HEK293 (cell line): ENCODE data around the gene HMCN2.
A peak's percentile ranks its signal among the peaks of the same experiment; 100 is the strongest.

Experiments
- FEZF1 ChIP-seq: fragments of 450-650 bp; formaldehyde crosslinking; IDR thresholded peaks from 2 replicates; pipeline ENCODE4 v1.5.1; 2016; ENCODE audit warnings: missing biosample characterization, missing genetic modification characterization
- GLI4 ChIP-seq: fragments of 450-650 bp; formaldehyde crosslinking; IDR thresholded peaks from 2 replicates; pipeline ENCODE4 v1.5.1; 2016; ENCODE audit warnings: missing biosample characterization, missing genetic modification characterization
- GLIS1 ChIP-seq: fragments of 450-650 bp; formaldehyde crosslinking; IDR thresholded peaks from 2 replicates; pipeline ENCODE4 v1.5.1; 2016; ENCODE audit warnings: missing biosample characterization, missing genetic modification characterization
- HOXD13 ChIP-seq: sonication (generic); formaldehyde crosslinking; IDR thresholded peaks from 2 replicates; pipeline ENCODE4 v1.8.0; 2022; ENCODE audit warnings: missing genetic modification reagents, borderline replicate concordance
- IKZF3 ChIP-seq: fragments of 450-650 bp; IDR thresholded peaks from 2 replicates; pipeline ENCODE4 v1.5.0; 2018; ENCODE audit warnings: missing biosample characterization, mild to moderate bottlenecking, missing genetic modification characterization, moderate library complexity
- SALL2 ChIP-seq: fragments of 450-650 bp; formaldehyde crosslinking; IDR thresholded peaks from 2 replicates; pipeline ENCODE4 v1.5.0; 2017; ENCODE audit warnings: missing biosample characterization, mild to moderate bottlenecking, missing genetic modification characterization, borderline replicate concordance
- SP3 ChIP-seq: fragments of 450-650 bp; formaldehyde crosslinking; IDR thresholded peaks from 2 replicates; pipeline ENCODE4 v1.5.1; 2016; ENCODE audit warnings: missing biosample characterization, missing genetic modification characterization
- YY2 ChIP-seq: fragments of 450-650 bp; formaldehyde crosslinking; IDR thresholded peaks from 2 replicates; pipeline ENCODE4 v1.5.1; 2016; ENCODE audit warnings: missing biosample characterization, missing genetic modification characterization
- ZBTB17 ChIP-seq: fragments of 450-650 bp; formaldehyde crosslinking; IDR thresholded peaks from 2 replicates; pipeline ENCODE4 v1.5.1; 2016; ENCODE audit warnings: missing biosample characterization, missing genetic modification characterization
- ZBTB7A ChIP-seq: fragments of 450-650 bp; formaldehyde crosslinking; IDR thresholded peaks from 2 replicates; pipeline ENCODE4 v1.5.1; 2016; ENCODE audit warnings: low read depth, missing biosample characterization, missing genetic modification characterization
- ZFP3 ChIP-seq: fragments of 450-650 bp; formaldehyde crosslinking; IDR thresholded peaks from 2 replicates; pipeline ENCODE4 v1.5.1; 2016; ENCODE audit warnings: low read depth, missing biosample characterization, missing genetic modification characterization
- ZFP69B ChIP-seq: fragments of 450-650 bp; formaldehyde crosslinking; IDR thresholded peaks from 2 replicates; pipeline ENCODE4 v1.5.1; 2016; ENCODE audit warnings: missing biosample characterization, missing genetic modification characterization
- ZNF146 ChIP-seq: fragments of 450-650 bp; formaldehyde crosslinking; IDR thresholded peaks from 2 replicates; pipeline ENCODE4 v1.5.1; 2016; ENCODE audit warnings: missing biosample characterization, missing genetic modification characterization
- ZNF157 ChIP-seq: fragments of 450-650 bp; formaldehyde crosslinking; IDR thresholded peaks from 2 replicates; pipeline ENCODE4 v1.5.1; 2016; ENCODE audit warnings: missing biosample characterization, missing genetic modification characterization
- ZNF169 ChIP-seq: fragments of 450-650 bp; formaldehyde crosslinking; IDR thresholded peaks from 2 replicates; pipeline ENCODE4 v1.5.1; 2016; ENCODE audit warnings: missing biosample characterization, missing genetic modification characterization
- ZNF19 ChIP-seq: fragments of 450-650 bp; formaldehyde crosslinking; IDR thresholded peaks from 2 replicates; pipeline ENCODE4; 2016; ENCODE audit warnings: missing biosample characterization, missing genetic modification characterization, low read depth
- ZNF2 ChIP-seq: fragments of 450-650 bp; formaldehyde crosslinking; IDR thresholded peaks from 2 replicates; pipeline ENCODE4 v1.5.1; 2016; ENCODE audit warnings: missing biosample characterization, missing genetic modification characterization
- ZNF280C ChIP-seq: fragments of 450-650 bp; formaldehyde crosslinking; IDR thresholded peaks from 2 replicates; pipeline ENCODE4 v1.5.1; 2016; ENCODE audit warnings: missing biosample characterization, missing genetic modification characterization
- ZNF354C ChIP-seq: fragments of 450-650 bp; formaldehyde crosslinking; IDR thresholded peaks from 2 replicates; pipeline ENCODE4 v1.5.1; 2016; ENCODE audit warnings: missing biosample characterization, missing genetic modification characterization, low read depth, borderline replicate concordance
- ZNF426 ChIP-seq: fragments of 450-650 bp; formaldehyde crosslinking; IDR thresholded peaks from 2 replicates; pipeline ENCODE4 v1.5.1; 2017; ENCODE audit warnings: missing biosample characterization, missing genetic modification characterization, mild to moderate bottlenecking, inconsistent platforms, moderate library complexity
- ZNF473 ChIP-seq: fragments of 450-650 bp; formaldehyde crosslinking; IDR thresholded peaks from 2 replicates; pipeline ENCODE4 v1.5.1; 2017; ENCODE audit warnings: missing biosample characterization, missing genetic modification characterization
- ZNF488 ChIP-seq: fragments of 450-650 bp; formaldehyde crosslinking; IDR thresholded peaks from 2 replicates; pipeline ENCODE4 v1.5.1; 2016; ENCODE audit warnings: missing biosample characterization, missing genetic modification characterization
- ZNF514 ChIP-seq: fragments of 450-650 bp; formaldehyde crosslinking; IDR thresholded peaks from 2 replicates; pipeline ENCODE4 v1.5.1; 2016; ENCODE audit warnings: missing biosample characterization, missing genetic modification characterization
- ZNF549 ChIP-seq: fragments of 450-650 bp; IDR thresholded peaks from 2 replicates; pipeline ENCODE4 v1.5.1; 2018; ENCODE audit warnings: missing biosample characterization, missing genetic modification characterization, mild to moderate bottlenecking, inconsistent platforms, moderate library complexity
- ZNF558 ChIP-seq: fragments of 450-650 bp; formaldehyde crosslinking; IDR thresholded peaks from 2 replicates; pipeline ENCODE4 v1.5.1; 2016; ENCODE audit warnings: missing biosample characterization, missing genetic modification characterization
- ZNF585B ChIP-seq: fragments of 450-650 bp; formaldehyde crosslinking; IDR thresholded peaks from 2 replicates; pipeline ENCODE4 v1.5.1; 2016; ENCODE audit warnings: missing biosample characterization, missing genetic modification characterization
- ZNF596 ChIP-seq: fragments of 450-650 bp; IDR thresholded peaks from 2 replicates; pipeline ENCODE4 v1.5.0; 2018; ENCODE audit warnings: missing biosample characterization, mild to moderate bottlenecking, missing genetic modification characterization, moderate library complexity
- ZNF629 ChIP-seq: fragments of 450-650 bp; formaldehyde crosslinking; IDR thresholded peaks from 2 replicates; pipeline ENCODE4 v1.5.1; 2017; ENCODE audit warnings: missing biosample characterization, missing genetic modification characterization
- ZNF701 ChIP-seq: fragments of 450-650 bp; formaldehyde crosslinking; IDR thresholded peaks from 2 replicates; pipeline ENCODE4 v1.5.1; 2016; ENCODE audit warnings: missing biosample characterization, missing genetic modification characterization
- ZNF837 ChIP-seq: fragments of 450-650 bp; formaldehyde crosslinking; IDR thresholded peaks from 2 replicates; pipeline ENCODE4 v1.5.1; 2016; ENCODE audit warnings: missing biosample characterization, missing genetic modification characterization
- TF ChIP-seq, protein P1 (sequence below): fragments of 450-650 bp; formaldehyde crosslinking; IDR thresholded peaks from 2 replicates; pipeline ENCODE4 v1.5.1; 2016; ENCODE audit warnings: missing biosample characterization, missing genetic modification characterization
- TF ChIP-seq, protein P2 (sequence below): fragments of 450-650 bp; formaldehyde crosslinking; conservative IDR thresholded peaks from 2 replicates; pipeline ENCODE4 v1.5.1; 2016; ENCODE audit warnings: low read depth, missing biosample characterization, missing genetic modification characterization
- TF ChIP-seq, protein P3 (sequence below): fragments of 450-650 bp; formaldehyde crosslinking; IDR thresholded peaks from 2 replicates; pipeline ENCODE4 v1.5.1; 2017; ENCODE audit warnings: missing biosample characterization, missing genetic modification characterization

Gene HMCN2

GRCh38 chr9:130461218-130461630 is 195.7 kb downstream of the HMCN2 start (continued):
- TF ChIP-seq, protein P1, sequence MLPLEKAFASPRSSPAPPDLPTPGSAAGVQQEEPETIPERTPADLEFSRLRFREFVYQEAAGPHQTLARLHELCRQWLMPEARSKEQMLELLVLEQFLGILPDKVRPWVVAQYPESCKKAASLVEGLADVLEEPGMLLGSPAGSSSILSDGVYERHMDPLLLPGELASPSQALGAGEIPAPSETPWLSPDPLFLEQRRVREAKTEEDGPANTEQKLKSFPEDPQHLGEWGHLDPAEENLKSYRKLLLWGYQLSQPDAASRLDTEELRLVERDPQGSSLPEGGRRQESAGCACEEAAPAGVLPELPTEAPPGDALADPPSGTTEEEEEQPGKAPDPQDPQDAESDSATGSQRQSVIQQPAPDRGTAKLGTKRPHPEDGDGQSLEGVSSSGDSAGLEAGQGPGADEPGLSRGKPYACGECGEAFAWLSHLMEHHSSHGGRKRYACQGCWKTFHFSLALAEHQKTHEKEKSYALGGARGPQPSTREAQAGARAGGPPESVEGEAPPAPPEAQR, result no peak
- TF ChIP-seq ZNF629 (tag by site-specific recombination) (0 out of 2 replicates have a peak, but pooled peaks have one; percentile 21), ZNF169 (tag by site-specific recombination) (no peak), ZFP69B (tag by site-specific recombination) (0 out of 2 replicates have a peak, but pooled peaks have one; percentile 16), ZNF354C (no peak), ZNF19 (tag by site-specific recombination) (no peak), ZNF514 (no peak), ZNF146 (tag by site-specific recombination) (no peak), ZNF426 (tag by site-specific recombination) (no peak), ZNF585B (tag by site-specific recombination) (no peak), ZBTB17 (tag by site-specific recombination) (peak; percentile 37; the same call in 1 of the 2 replicates), ZFP3 (tag by site-specific recombination) (no peak), SP3 (tag by site-specific recombination) (no peak), FEZF1 (no peak), ZBTB7A (tag by site-specific recombination) (no peak), GLIS1 (peak; percentile 38), ZNF837 (tag by site-specific recombination) (no peak), HOXD13 (no peak), SALL2 (tag by site-specific recombination) (no peak), ZNF2 (peak; percentile 48; the same call in 1 of the 2 replicates), ZNF157 (no peak), ZNF473 (tag by site-specific recombination) (no peak), ZNF488 (no peak), ZNF596 (tag by site-specific recombination) (no peak), ZNF701 (no peak), GLI4 (tag by site-specific recombination) (no peak), IKZF3 (tag by site-specific recombination) (no peak), ZNF549 (tag by site-specific recombination) (no peak), ZNF280C (tag by site-specific recombination) (no peak), YY2 (tag by site-specific recombination) (no peak), ZNF558 (no peak)
- TF ChIP-seq, protein P2, sequence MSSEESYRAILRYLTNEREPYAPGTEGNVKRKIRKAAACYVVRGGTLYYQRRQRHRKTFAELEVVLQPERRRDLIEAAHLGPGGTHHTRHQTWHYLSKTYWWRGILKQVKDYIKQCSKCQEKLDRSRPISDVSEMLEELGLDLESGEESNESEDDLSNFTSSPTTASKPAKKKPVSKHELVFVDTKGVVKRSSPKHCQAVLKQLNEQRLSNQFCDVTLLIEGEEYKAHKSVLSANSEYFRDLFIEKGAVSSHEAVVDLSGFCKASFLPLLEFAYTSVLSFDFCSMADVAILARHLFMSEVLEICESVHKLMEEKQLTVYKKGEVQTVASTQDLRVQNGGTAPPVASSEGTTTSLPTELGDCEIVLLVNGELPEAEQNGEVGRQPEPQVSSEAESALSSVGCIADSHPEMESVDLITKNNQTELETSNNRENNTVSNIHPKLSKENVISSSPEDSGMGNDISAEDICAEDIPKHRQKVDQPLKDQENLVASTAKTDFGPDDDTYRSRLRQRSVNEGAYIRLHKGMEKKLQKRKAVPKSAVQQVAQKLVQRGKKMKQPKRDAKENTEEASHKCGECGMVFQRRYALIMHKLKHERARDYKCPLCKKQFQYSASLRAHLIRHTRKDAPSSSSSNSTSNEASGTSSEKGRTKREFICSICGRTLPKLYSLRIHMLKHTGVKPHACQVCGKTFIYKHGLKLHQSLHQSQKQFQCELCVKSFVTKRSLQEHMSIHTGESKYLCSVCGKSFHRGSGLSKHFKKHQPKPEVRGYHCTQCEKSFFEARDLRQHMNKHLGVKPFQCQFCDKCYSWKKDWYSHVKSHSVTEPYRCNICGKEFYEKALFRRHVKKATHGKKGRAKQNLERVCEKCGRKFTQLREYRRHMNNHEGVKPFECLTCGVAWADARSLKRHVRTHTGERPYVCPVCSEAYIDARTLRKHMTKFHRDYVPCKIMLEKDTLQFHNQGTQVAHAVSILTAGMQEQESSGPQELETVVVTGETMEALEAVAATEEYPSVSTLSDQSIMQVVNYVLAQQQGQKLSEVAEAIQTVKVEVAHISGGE (tag by site-specific recombination), result no peak
- TF ChIP-seq, protein P3, sequence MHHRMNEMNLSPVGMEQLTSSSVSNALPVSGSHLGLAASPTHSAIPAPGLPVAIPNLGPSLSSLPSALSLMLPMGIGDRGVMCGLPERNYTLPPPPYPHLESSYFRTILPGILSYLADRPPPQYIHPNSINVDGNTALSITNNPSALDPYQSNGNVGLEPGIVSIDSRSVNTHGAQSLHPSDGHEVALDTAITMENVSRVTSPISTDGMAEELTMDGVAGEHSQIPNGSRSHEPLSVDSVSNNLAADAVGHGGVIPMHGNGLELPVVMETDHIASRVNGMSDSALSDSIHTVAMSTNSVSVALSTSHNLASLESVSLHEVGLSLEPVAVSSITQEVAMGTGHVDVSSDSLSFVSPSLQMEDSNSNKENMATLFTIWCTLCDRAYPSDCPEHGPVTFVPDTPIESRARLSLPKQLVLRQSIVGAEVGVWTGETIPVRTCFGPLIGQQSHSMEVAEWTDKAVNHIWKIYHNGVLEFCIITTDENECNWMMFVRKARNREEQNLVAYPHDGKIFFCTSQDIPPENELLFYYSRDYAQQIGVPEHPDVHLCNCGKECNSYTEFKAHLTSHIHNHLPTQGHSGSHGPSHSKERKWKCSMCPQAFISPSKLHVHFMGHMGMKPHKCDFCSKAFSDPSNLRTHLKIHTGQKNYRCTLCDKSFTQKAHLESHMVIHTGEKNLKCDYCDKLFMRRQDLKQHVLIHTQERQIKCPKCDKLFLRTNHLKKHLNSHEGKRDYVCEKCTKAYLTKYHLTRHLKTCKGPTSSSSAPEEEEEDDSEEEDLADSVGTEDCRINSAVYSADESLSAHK (tag by site-specific recombination), result no peak
